Esophagus squamous epithelium (tissue), 4 donors: ENCODE results near the gene IPMK.

Experiments used
- CTCF ChIP-seq, 6 experiments: fragments of 450-650 bp in 4 of 6; fragments of 200-600 bp in 2 of 6; sonication (generic) in 2 of 6; IDR thresholded peaks; one replicate each; pipeline ENCODE4 v1.5.1; 2016 to 2019; ENCODE audit warnings: antibody characterized with exemption in 6 of 6, mild to moderate bottlenecking in 4 of 6, moderate library complexity in 4 of 6
- POLR2A ChIP-seq, 4 donors: fragments of 450-650 bp; IDR thresholded peaks; one replicate each; pipeline ENCODE4 v1.6.1; 2017; ENCODE audit warnings: antibody characterized with exemption in 4 of 4, mild to moderate bottlenecking in 4 of 4, moderate library complexity in 3 of 4

- TF ChIP-seq CTCF (IDR thresholded peaks at IDR 0.05) (peak; percentile 41 to 77 (median 72)), POLR2A (IDR thresholded peaks at IDR 0.05) (no peak)
Measured at GRCh38 chr10:58299580-58299979, 31.9 kb upstream of the IPMK start.
